ENCODE data around the gene BARX2.

The BARX2 gene

GRCh38 chr11:129414144-129414872 is 38.7 kb downstream of the BARX2 start:
- no peak for TF ChIP-seq MAX (IDR thresholded peaks at IDR 0.05)
- TF ChIP-seq EP300 (IDR thresholded peaks at IDR 0.05; ENCODE audit: borderline replicate concordance), result no peak
- no peak for TF ChIP-seq FOXM1 (IDR thresholded peaks at IDR 0.05; ENCODE audit: borderline replicate concordance, low read depth)
- no peak for TF ChIP-seq CREB1 (IDR thresholded peaks at IDR 0.05; ENCODE audit: low read depth)
- no peak for TF ChIP-seq YY1 (IDR thresholded peaks at IDR 0.05; ENCODE audit: low read depth)
- no peak for TF ChIP-seq USF1 (IDR thresholded peaks at IDR 0.05)
- TF ChIP-seq ZBTB7A (IDR thresholded peaks at IDR 0.05; ENCODE audit: low read depth), result no peak
- TF ChIP-seq TEAD4 (IDR thresholded peaks at IDR 0.05), result no peak
- TF ChIP-seq TCF12 (IDR thresholded peaks at IDR 0.05; ENCODE audit: low read depth), result no peak
- TF ChIP-seq REST (IDR thresholded peaks at IDR 0.05; ENCODE audit: low read depth), result no peak
- TF ChIP-seq CEBPB (IDR thresholded peaks at IDR 0.05), result no peak
- TF ChIP-seq TAF1 (IDR thresholded peaks at IDR 0.05; ENCODE audit: low read depth), result no peak
- no peak for TF ChIP-seq NFIC (IDR thresholded peaks at IDR 0.05)

GRCh38 chr11:129416080-129416820 is 40.6 kb downstream of the BARX2 start:
- no peak for TF ChIP-seq CEBPB (IDR thresholded peaks at IDR 0.05)
- TF ChIP-seq MAX (IDR thresholded peaks at IDR 0.05), result no peak

GRCh38 chr11:129417458-129417857 is 41.8 kb downstream of the BARX2 start:
- no peak for TF ChIP-seq TEAD4 (IDR thresholded peaks at IDR 0.05)
- no peak for TF ChIP-seq REST (IDR thresholded peaks at IDR 0.05; ENCODE audit: low read depth)
- no peak for TF ChIP-seq TAF1 (IDR thresholded peaks at IDR 0.05; ENCODE audit: low read depth)
- no peak for TF ChIP-seq MAX (IDR thresholded peaks at IDR 0.05)
- TF ChIP-seq TCF12 (IDR thresholded peaks at IDR 0.05; ENCODE audit: low read depth), result no peak
- TF ChIP-seq ZBTB7A (IDR thresholded peaks at IDR 0.05; ENCODE audit: low read depth), result no peak
- no peak for TF ChIP-seq YY1 (IDR thresholded peaks at IDR 0.05; ENCODE audit: low read depth)
- TF ChIP-seq USF1 (IDR thresholded peaks at IDR 0.05), result no peak
- TF ChIP-seq NFIC (IDR thresholded peaks at IDR 0.05), result no peak
- TF ChIP-seq CEBPB (IDR thresholded peaks at IDR 0.05), result no peak

GRCh38 chr11:129418039-129418438 is 42.4 kb downstream of the BARX2 start:
- TF ChIP-seq RAD21 (IDR thresholded peaks at IDR 0.05; ENCODE audit: low read depth) (no peak), FOXM1 (IDR thresholded peaks at IDR 0.05; ENCODE audit: borderline replicate concordance, low read depth) (no peak), EP300 (IDR thresholded peaks at IDR 0.05; ENCODE audit: borderline replicate concordance) (no peak), EGR1 (IDR thresholded peaks at IDR 0.05) (no peak), USF1 (IDR thresholded peaks at IDR 0.05) (no peak), TAF1 (IDR thresholded peaks at IDR 0.05; ENCODE audit: low read depth) (no peak)

- TF ChIP-seq NFIC (IDR thresholded peaks at IDR 0.05), result no peak
- TF ChIP-seq YY1 (IDR thresholded peaks at IDR 0.05; ENCODE audit: low read depth), result no peak
- no peak for TF ChIP-seq EP300 (IDR thresholded peaks at IDR 0.05; ENCODE audit: borderline replicate concordance)
- no peak for TF ChIP-seq FOXM1 (IDR thresholded peaks at IDR 0.05; ENCODE audit: borderline replicate concordance, low read depth)
- TF ChIP-seq TCF12 (IDR thresholded peaks at IDR 0.05; ENCODE audit: low read depth), result no peak
- TF ChIP-seq MAX (IDR thresholded peaks at IDR 0.05), result no peak
- TF ChIP-seq REST (IDR thresholded peaks at IDR 0.05; ENCODE audit: low read depth), result no peak
- TF ChIP-seq TEAD4 (IDR thresholded peaks at IDR 0.05), result no peak
- no peak for TF ChIP-seq TAF1 (IDR thresholded peaks at IDR 0.05; ENCODE audit: low read depth)
- TF ChIP-seq CEBPB (IDR thresholded peaks at IDR 0.05), result no peak
- TF ChIP-seq CREB1 (IDR thresholded peaks at IDR 0.05; ENCODE audit: low read depth), result no peak
- TF ChIP-seq EGR1 (IDR thresholded peaks at IDR 0.05), result no peak
- TF ChIP-seq ZBTB7A (IDR thresholded peaks at IDR 0.05; ENCODE audit: low read depth), result no peak
- TF ChIP-seq USF1 (IDR thresholded peaks at IDR 0.05), result no peak
- TF ChIP-seq RAD21 (IDR thresholded peaks at IDR 0.05; ENCODE audit: low read depth), result no peak
Observed at GRCh38 chr11:129419386-129419785, 43.7 kb downstream of the BARX2 start.

Data from Ishikawa (cell line).